Lower lobe of right lung (tissue), 2 donors: ENCODE measurements around the gene LRRC28. TPM values are rescaled to one million over a fixed set of nuclear protein-coding genes. Genes with fewer than 3 reads are reported as not detected.

Experiments
- ATAC-seq, 2 donors: fragments of 200-7000 bp; cut with Tn5 transposase; one replicate each; pipeline ENCODE4 v1.9.1; 2020 to 2022; ENCODE audit warnings: mild to moderate bottlenecking in 2 of 2, moderate library complexity in 2 of 2
- DNase-seq: peaks from one replicate; pipeline ENCODE4 v3.0.0-alpha.2; 2020
- H3K27ac ChIP-seq: fragments of 200-600 bp; one replicate; pipeline ENCODE4 v1.8.0; 2022
- H3K27me3 ChIP-seq: fragments of 200-600 bp; one replicate; pipeline ENCODE4 v1.8.0; 2022; ENCODE audit warnings: low read depth
- H3K36me3 ChIP-seq: fragments of 200-600 bp; one replicate; pipeline ENCODE4 v1.8.0; 2022; ENCODE audit warnings: mild to moderate bottlenecking
- H3K4me1 ChIP-seq: fragments of 200-600 bp; one replicate; pipeline ENCODE4 v1.8.0; 2022
- H3K4me3 ChIP-seq: fragments of 200-600 bp; one replicate; pipeline ENCODE4 v1.8.0; 2022; ENCODE audit warnings: mild to moderate bottlenecking
- H3K9me3 ChIP-seq: fragments of 200-600 bp; one replicate; pipeline ENCODE4 v1.8.0; 2022
- CTCF ChIP-seq: fragments of 200-600 bp; IDR thresholded peaks from one replicate; pipeline ENCODE4 v1.8.0; 2022; ENCODE audit warnings: antibody characterized with exemption, mild to moderate bottlenecking
- intact Hi-C: fragments of 100-400 bp; cut with DNase I; formaldehyde crosslinking; loops from one replicate; pipeline ENCODE4 v1.11.0; 2022
- total RNA-seq: library from RNA; stranded (reverse); fragmentation: NEBNext Ultra II Directional; extraction: Animal tissue kit (Norgen Biotek cat#: 25700); gene quantifications from one replicate; pipeline ENCODE4 v1.2.1, GENCODE V29; 2021
- donor health status: DM: no; HTN: yes; CAD: no; lungs with severe emphysema.

Gene LRRC28
- total RNA-seq, 1 donor from 2014 or later: 23.8 TPM

- intact Hi-C loops: no loop called here
- Histone ChIP-seq H3K9me3 (no peaks in the 10 kb centered on the region), H3K4me3 (no peak overlapping the region), H3K4me1 (no peaks in the 10 kb centered on the region), H3K36me3 (no peaks in the 10 kb centered on the region), H3K27me3 (no peaks in the 10 kb centered on the region), H3K27ac (no peak overlapping the region)
- TF ChIP-seq CTCF: no peak
- ATAC-seq (peak in 1 of 2 donors; percentile 52), DNase-seq (no peak)
Observed at GRCh38 chr15:99416191-99417188, 165.2 kb downstream of the LRRC28 start.

- peaks cover 21% of the 10 kb centered on the region for H3K4me1 ChIP-seq
- H3K36me3 ChIP-seq: no peaks in the 10 kb centered on the region
- DNase-seq (no peak), ATAC-seq (peak in 1 of 2 donors; percentile 27)
- no peak for TF ChIP-seq CTCF
- H3K4me3 ChIP-seq: no peak overlapping the region
- H3K9me3 ChIP-seq: no peaks in the 10 kb centered on the region
- no peak overlapping the region for H3K27ac ChIP-seq
- H3K27me3 ChIP-seq: no peaks in the 10 kb centered on the region
- intact Hi-C loops: no loop called here
Observed at GRCh38 chr15:99421172-99421656, 169.9 kb downstream of the LRRC28 start.

- H3K4me3 ChIP-seq: no peak overlapping the region
- DNase-seq: no peak
- no peaks in the 10 kb centered on the region for H3K9me3 ChIP-seq
- intact Hi-C loops: no loop called here
- no peaks in the 10 kb centered on the region for H3K36me3 ChIP-seq
- no peak for ATAC-seq
- H3K27ac ChIP-seq: no peak overlapping the region
- peaks cover 26% of the 10 kb centered on the region for H3K4me1 ChIP-seq
- no peaks in the 10 kb centered on the region for H3K27me3 ChIP-seq
- TF ChIP-seq CTCF: no peak
Observed at GRCh38 chr15:99421758-99422157, 170.5 kb downstream of the LRRC28 start.

- Histone ChIP-seq H3K9me3 (no peaks in the 10 kb centered on the region), H3K4me3 (no peak overlapping the region), H3K4me1 (peaks cover 27% of the 10 kb centered on the region), H3K27ac (peak overlapping the region; percentile 36), H3K27me3 (no peaks in the 10 kb centered on the region), H3K36me3 (no peaks in the 10 kb centered on the region)
- intact Hi-C loops: no loop called here
- TF ChIP-seq CTCF: no peak
- ATAC-seq (no peak), DNase-seq (no peak)
Observed at GRCh38 chr15:99423186-99424130, 172.2 kb downstream of the LRRC28 start.

GRCh38 chr15:99424131-99424571 lies 172.9 kb downstream of the LRRC28 start:
- Histone ChIP-seq H3K9me3 (no peaks in the 10 kb centered on the region), H3K36me3 (no peaks in the 10 kb centered on the region), H3K4me1 (peaks cover 27% of the 10 kb centered on the region), H3K27me3 (no peaks in the 10 kb centered on the region), H3K27ac (peak overlapping the region; percentile 88), H3K4me3 (no peak overlapping the region)
- intact Hi-C loops: no loop called here
- TF ChIP-seq CTCF: no peak
- no peak for ATAC-seq
- DNase-seq: no peak
